Neuronal stem cell (in vitro differentiated cells): ENCODE results near the gene REXO1.
A peak's percentile ranks its signal among the peaks of the same experiment; 100 is the strongest.

Source experiments
- DNase-seq: peaks from one replicate; pipeline ENCODE4 v3.0.0-alpha.2; 2013; ENCODE audit warnings: low spot score
- H2AFZ ChIP-seq: one replicate; pipeline ENCODE4 v1.6.1; 2013; ENCODE audit warnings: mild to moderate bottlenecking, low read length, inconsistent platforms
- H2AK5ac ChIP-seq: 2 replicates; pipeline ENCODE4 v1.6.1; 2013; ENCODE audit warnings: low read depth, mild to moderate bottlenecking, inconsistent platforms, low read length, moderate library complexity, mixed read lengths
- H2BK120ac ChIP-seq: 2 replicates; pipeline ENCODE4 v1.6.1; 2013; ENCODE audit warnings: low read depth, mild to moderate bottlenecking, inconsistent platforms, low read length, moderate library complexity, mixed read lengths
- H2BK12ac ChIP-seq: one replicate; pipeline ENCODE4 v1.6.1; 2013; ENCODE audit warnings: low read length, inconsistent platforms
- H2BK15ac ChIP-seq: 2 replicates; pipeline ENCODE4 v1.6.1; 2013; ENCODE audit warnings: mild to moderate bottlenecking, low read length, inconsistent platforms, mixed read lengths
- H2BK5ac ChIP-seq: one replicate; pipeline ENCODE4 v1.6.1; 2013; ENCODE audit warnings: inconsistent platforms, mild to moderate bottlenecking, low read length, moderate library complexity
- H3K14ac ChIP-seq: one replicate; pipeline ENCODE4 v1.6.1; 2013; ENCODE audit warnings: low read length, inconsistent platforms
- H3K18ac ChIP-seq: 2 replicates; pipeline ENCODE4 v1.6.1; 2013; ENCODE audit warnings: low read length, inconsistent platforms
- H3K23ac ChIP-seq: 2 replicates; pipeline ENCODE4 v1.6.1; 2013; ENCODE audit warnings: low read depth, mild to moderate bottlenecking, mixed read lengths, low read length, inconsistent platforms; ENCODE audit not compliant: poor library complexity
- H3K27ac ChIP-seq: replicated peaks from 3 replicates; pipeline ENCODE4 v1.5.1; 2013; ENCODE audit warnings: low read length, inconsistent platforms
- H3K27me3 ChIP-seq, 3 experiments: 2 replicates each; pipeline ENCODE4 v1.6.1; 2013; ENCODE audit warnings: low read length in 3 of 3, mild to moderate bottlenecking in 2 of 3, inconsistent platforms in 1 of 3, low read depth in 1 of 3, mixed read lengths in 1 of 3, moderate library complexity in 1 of 3; ENCODE audit not compliant: control insufficient read depth in 3 of 3, insufficient read depth in 3 of 3
- H3K36me3 ChIP-seq, 2 donors: replicated peaks in 1 of 2; 2 replicates each; pipeline ENCODE4 v1.6.1; 2013; ENCODE audit warnings: low read length in 2 of 2; ENCODE audit not compliant: control insufficient read depth in 2 of 2, insufficient read depth in 2 of 2
- H3K4ac ChIP-seq: 2 replicates; pipeline ENCODE4 v1.6.1; 2013; ENCODE audit warnings: inconsistent platforms, mild to moderate bottlenecking, low read length, moderate library complexity
- H3K4me1 ChIP-seq, 2 donors: 1 replicate in 1 of 2; 2 replicates in 1 of 2; pipeline ENCODE4 v1.6.1; 2013; ENCODE audit warnings: low read length in 2 of 2, low read depth in 1 of 2; ENCODE audit not compliant: control insufficient read depth in 2 of 2, insufficient read depth in 1 of 2
- H3K4me2 ChIP-seq: one replicate; pipeline ENCODE4 v1.6.1; 2013; ENCODE audit warnings: mild to moderate bottlenecking, low read length, inconsistent platforms; ENCODE audit not compliant: insufficient read depth, poor library complexity, severe bottlenecking
- H3K4me3 ChIP-seq, 2 donors: 2 replicates each; pipeline ENCODE4 v1.5.1; 2013; ENCODE audit warnings: low read length in 2 of 2, mild to moderate bottlenecking in 2 of 2, inconsistent platforms in 1 of 2, moderate library complexity in 1 of 2
- H3K79me1 ChIP-seq: one replicate; pipeline ENCODE4 v1.6.1; 2013; ENCODE audit warnings: low read depth, mild to moderate bottlenecking, inconsistent platforms, low read length, moderate library complexity
- H3K9ac ChIP-seq: one replicate; pipeline ENCODE4 v1.6.1; 2013; ENCODE audit warnings: mild to moderate bottlenecking, low read depth, low read length, inconsistent platforms; ENCODE audit not compliant: poor library complexity
- H3K9me3 ChIP-seq, 2 donors: replicated peaks in 1 of 2; 2 replicates each; pipeline versions ENCODE3 to v1.6.1; 2013; ENCODE audit warnings: low read length in 2 of 2, mild to moderate bottlenecking in 2 of 2, inconsistent platforms in 1 of 2, low read depth in 1 of 2, mixed read lengths in 1 of 2, moderate library complexity in 1 of 2; ENCODE audit not compliant: control insufficient read depth in 2 of 2, insufficient read depth in 1 of 2
- H4K8ac ChIP-seq: one replicate; pipeline ENCODE4 v1.6.1; 2013; ENCODE audit warnings: low read depth, mild to moderate bottlenecking, inconsistent platforms, low read length, moderate library complexity
- H4K91ac ChIP-seq: one replicate; pipeline ENCODE4 v1.6.1; 2013; ENCODE audit warnings: low read length, low read depth, mild to moderate bottlenecking, inconsistent platforms; ENCODE audit not compliant: poor library complexity
- WGBS, 2 donors: extraction: QIAGEN DNeasy Blood & Tissue Kit; methylation state at CpG; one replicate each; pipeline ENCODE4 v1.1.7; 2013; ENCODE audit warnings: missing lambda C conversion rate in 2 of 2, mixed read lengths in 1 of 2; ENCODE audit not compliant: insufficient read length in 2 of 2, insufficient replicate concordance in 1 of 2; ENCODE audit errors: extremely low coverage in 2 of 2; 5-methylcytosine and 5-hydroxymethylcytosine counted together

Gene REXO1

GRCh38 chr19:1780272-1780958, 67.9 kb downstream of the REXO1 start:
- Histone ChIP-seq H2AK5ac (no peak overlapping the region), H3K4ac (no peak overlapping the region), H3K27me3 (peaks cover 22 to 66% (median 53%) of the 10 kb centered on the region in 3 experiments), H2BK15ac (no peak overlapping the region), H4K91ac (no peak overlapping the region), H4K8ac (no peak overlapping the region), H3K79me1 (peaks cover 3% of the 10 kb centered on the region), H3K18ac (no peak overlapping the region), H3K14ac (no peak overlapping the region), H2BK5ac (no peak overlapping the region), H3K36me3 (no peaks in the 10 kb centered on the region), H3K27ac (no peak overlapping the region), H2BK120ac (no peak overlapping the region), H2AFZ (no peak overlapping the region), H3K4me2 (no peak overlapping the region), H2BK12ac (no peak overlapping the region), H3K9ac (no peak overlapping the region), H3K4me3 (no peak overlapping the region), H3K4me1 (no peaks in the 10 kb centered on the region), H3K23ac (peak overlapping the region; percentile 55), H3K9me3 (peaks cover 23 to 27% of the 10 kb centered on the region in 2 donors)
- no peak for DNase-seq
- WGBS, 2 donors, result no CpG with 5 or more reads among the region's 14 CpGs

- H3K18ac ChIP-seq, result no peak overlapping the region
These were observed 68.7 kb downstream of the REXO1 start for GRCh38 chr19:1779574-1779973.

GRCh38 chr19:1777149-1777548, 71.1 kb downstream of the REXO1 start:
- peaks cover 3% of the 10 kb centered on the region for H3K79me1 ChIP-seq
- no peak overlapping the region for H2AK5ac ChIP-seq
- H3K18ac ChIP-seq, result no peak overlapping the region
- no peak overlapping the region for H4K91ac ChIP-seq
- peak overlapping the region; percentile 97 for H3K23ac ChIP-seq
- WGBS, 2 donors, result no CpG with 5 or more reads among the region's 10 CpGs
- H2BK15ac ChIP-seq, result no peak overlapping the region
- H3K9ac ChIP-seq, result no peak overlapping the region
- H3K36me3 ChIP-seq, result no peaks in the 10 kb centered on the region
- no peak overlapping the region for H2BK12ac ChIP-seq
- H3K27me3 ChIP-seq, result peaks cover 32 to 81% (median 76%) of the 10 kb centered on the region in 3 experiments
- peak overlapping the region in 1 of 2 donors; percentile 10 for H3K4me3 ChIP-seq
- peaks cover 24 to 30% of the 10 kb centered on the region in 2 donors for H3K9me3 ChIP-seq
- H2AFZ ChIP-seq, result no peak overlapping the region
- H3K14ac ChIP-seq, result no peak overlapping the region
- H4K8ac ChIP-seq, result no peak overlapping the region
- no peak overlapping the region for H3K27ac ChIP-seq
- H2BK120ac ChIP-seq, result no peak overlapping the region
- no peak for DNase-seq
- no peaks in the 10 kb centered on the region for H3K4me1 ChIP-seq
- no peak overlapping the region for H3K4ac ChIP-seq
- no peak overlapping the region for H2BK5ac ChIP-seq
- no peak overlapping the region for H3K4me2 ChIP-seq

More at GRCh38 chr19:1779574-1779973, 68.7 kb downstream of the REXO1 start:
- Histone ChIP-seq H3K79me1 (peaks cover 3% of the 10 kb centered on the region), H2BK12ac (no peak overlapping the region), H3K27ac (no peak overlapping the region), H2BK15ac (no peak overlapping the region), H4K8ac (no peak overlapping the region), H3K23ac (no peak overlapping the region), H4K91ac (no peak overlapping the region), H2AK5ac (peak overlapping the region; percentile 79), H3K14ac (peak overlapping the region; percentile 38), H3K4me3 (no peak overlapping the region), H2BK5ac (no peak overlapping the region), H3K9me3 (peaks cover 30 to 35% of the 10 kb centered on the region in 2 donors), H2AFZ (no peak overlapping the region), H2BK120ac (no peak overlapping the region), H3K27me3 (peaks cover 30 to 67% (median 61%) of the 10 kb centered on the region in 3 experiments), H3K4me1 (no peaks in the 10 kb centered on the region), H3K36me3 (no peaks in the 10 kb centered on the region), H3K4me2 (no peak overlapping the region), H3K9ac (no peak overlapping the region), H3K4ac (no peak overlapping the region)
- no peak for DNase-seq
- no CpG with 5 or more reads among the region's 16 CpGs for WGBS, 2 donors

- no peak for DNase-seq
- no CpG with 5 or more reads among the region's 23 CpGs for WGBS, 2 donors
- no peak overlapping the region for H3K4ac ChIP-seq
These were observed 71.6 kb downstream of the REXO1 start for GRCh38 chr19:1776606-1777147.

More at GRCh38 chr19:1776606-1777147, 71.6 kb downstream of the REXO1 start:
- H3K23ac ChIP-seq, result no peak overlapping the region
- no peak overlapping the region for H4K91ac ChIP-seq
- H3K9ac ChIP-seq, result no peak overlapping the region
- H3K27me3 ChIP-seq, result peaks cover 32 to 81% (median 74%) of the 10 kb centered on the region in 3 experiments
- no peak overlapping the region for H2AK5ac ChIP-seq
- no peak overlapping the region for H3K14ac ChIP-seq
- H2BK15ac ChIP-seq, result no peak overlapping the region
- peaks cover 3% of the 10 kb centered on the region for H3K79me1 ChIP-seq
- H3K18ac ChIP-seq, result no peak overlapping the region
- H2BK12ac ChIP-seq, result no peak overlapping the region
- H3K4me3 ChIP-seq, result no peak overlapping the region
- H2BK120ac ChIP-seq, result no peak overlapping the region
- no peak overlapping the region for H3K4me2 ChIP-seq
- no peaks in the 10 kb centered on the region for H3K36me3 ChIP-seq
- no peak overlapping the region for H2BK5ac ChIP-seq
- no peak overlapping the region for H3K27ac ChIP-seq
- peaks cover 20 to 27% of the 10 kb centered on the region in 2 donors for H3K9me3 ChIP-seq
- peak overlapping the region; percentile 17 for H2AFZ ChIP-seq
- H3K4me1 ChIP-seq, result no peaks in the 10 kb centered on the region
- H4K8ac ChIP-seq, result no peak overlapping the region
